Cardiac muscle cell (in vitro differentiated cells and primary cell): ENCODE measurements around the gene RAPGEF6. TPM values are rescaled to one million over a fixed set of nuclear protein-coding genes. Genes with fewer than 3 reads are reported as not detected.

Experiments used
- DNase-seq, 2 donors: peaks; one replicate each; pipeline versions ENCODE4 v3.0.0 to v3.0.0-alpha.2; 2010 to 2017; ENCODE audit warnings: low read depth in 1 of 2, low spot score in 1 of 2
- H3K27ac ChIP-seq: fragments of 200-600 bp; sonication (generic); 2 replicates; pipeline ENCODE4 v1.5.1; 2016
- H3K27me3 ChIP-seq: fragments of 200-600 bp; sonication (generic); 2 replicates; pipeline ENCODE4 v1.6.0; 2016; ENCODE audit warnings: control low read depth
- H3K36me3 ChIP-seq: fragments of 200-600 bp; sonication (generic); 2 replicates; pipeline ENCODE4 v1.5.1; 2016; ENCODE audit warnings: control low read depth
- H3K4me1 ChIP-seq: fragments of 200-600 bp; sonication (generic); 2 replicates; pipeline ENCODE4 v1.8.1; 2017; ENCODE audit warnings: low read depth, mild to moderate bottlenecking, mixed run types
- H3K4me3 ChIP-seq: fragments of 200-600 bp; sonication (generic); 2 replicates; pipeline ENCODE4 v1.5.1; 2016; ENCODE audit warnings: mild to moderate bottlenecking
- H3K9me3 ChIP-seq: fragments of 200-600 bp; sonication (generic); 2 replicates; pipeline ENCODE4 v1.5.1; 2017; ENCODE audit warnings: low read depth, mild to moderate bottlenecking, control low read depth
- polyA plus RNA-seq: library from polyadenylated mRNA; unstranded; fragments of >200 nt; fragmentation: Nextera tagmentation; extraction: Ambion mirVana; gene quantifications from 2 replicates; pipeline ENCODE4 v1.2.1, GENCODE V29; 2016
- total RNA-seq: library from RNA; depleted of rRNA; stranded (reverse); fragments of >200 nt; gene quantifications from 2 replicates; pipeline ENCODE4 v1.2.3, GENCODE V29; 2016
- TF ChIP-seq, protein P1 (sequence below): IDR thresholded peaks from 2 replicates; pipeline ENCODE4 v1.5.1; 2012; ENCODE audit warnings: low read depth, mild to moderate bottlenecking, low read length

Gene RAPGEF6
- total and polyA plus RNA-seq, 2 experiments from 2014 or later, result 10.8 to 22.3 TPM

DNA sequence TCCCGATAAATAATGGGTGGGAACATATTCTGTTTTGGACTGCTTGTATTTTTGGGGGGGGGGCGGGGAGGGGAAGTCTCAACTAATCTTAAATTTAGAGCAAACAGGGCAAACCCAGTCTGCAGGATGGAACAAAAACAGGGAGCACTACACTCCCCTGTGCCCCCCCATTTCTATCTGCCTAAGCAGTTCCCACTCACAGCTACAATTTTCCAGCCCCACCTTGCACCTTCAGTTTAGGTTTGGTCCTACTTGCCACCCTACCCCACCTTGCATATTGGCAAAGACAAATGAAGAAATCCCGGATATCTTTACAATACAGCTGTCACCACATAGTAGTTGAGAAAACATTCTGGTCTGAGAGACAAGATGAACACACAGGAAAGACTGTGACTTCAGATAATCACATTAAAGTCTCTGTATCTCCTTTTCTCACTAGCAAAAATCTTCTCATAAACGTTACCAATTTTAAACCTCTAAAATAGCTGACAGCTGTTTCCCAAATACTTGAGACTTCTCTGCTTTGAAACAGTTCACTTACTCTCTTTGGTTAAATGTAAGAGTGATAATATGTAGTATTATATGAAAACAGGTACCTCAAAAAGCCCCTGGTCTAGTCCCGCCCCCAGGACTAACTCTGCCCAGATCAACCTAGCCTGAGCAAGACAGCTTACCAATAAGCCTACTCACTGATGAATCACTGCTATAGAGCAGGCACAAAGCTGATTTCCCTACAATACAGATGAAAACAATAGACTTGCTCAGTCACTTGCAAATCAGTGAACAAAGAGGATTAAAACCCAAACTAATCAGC lies 5.2 kb upstream of the RAPGEF6 start:
- H3K4me1 ChIP-seq, result peaks cover 10% of the 10 kb centered on the region
- H3K4me3 ChIP-seq, result no peak overlapping the region
- H3K27ac ChIP-seq, result peak overlapping the region; percentile 5
- H3K27me3 ChIP-seq, result no peaks in the 10 kb centered on the region
- H3K36me3 ChIP-seq, result peaks cover 8% of the 10 kb centered on the region
- no peaks in the 10 kb centered on the region for H3K9me3 ChIP-seq
- TF ChIP-seq, protein P1, sequence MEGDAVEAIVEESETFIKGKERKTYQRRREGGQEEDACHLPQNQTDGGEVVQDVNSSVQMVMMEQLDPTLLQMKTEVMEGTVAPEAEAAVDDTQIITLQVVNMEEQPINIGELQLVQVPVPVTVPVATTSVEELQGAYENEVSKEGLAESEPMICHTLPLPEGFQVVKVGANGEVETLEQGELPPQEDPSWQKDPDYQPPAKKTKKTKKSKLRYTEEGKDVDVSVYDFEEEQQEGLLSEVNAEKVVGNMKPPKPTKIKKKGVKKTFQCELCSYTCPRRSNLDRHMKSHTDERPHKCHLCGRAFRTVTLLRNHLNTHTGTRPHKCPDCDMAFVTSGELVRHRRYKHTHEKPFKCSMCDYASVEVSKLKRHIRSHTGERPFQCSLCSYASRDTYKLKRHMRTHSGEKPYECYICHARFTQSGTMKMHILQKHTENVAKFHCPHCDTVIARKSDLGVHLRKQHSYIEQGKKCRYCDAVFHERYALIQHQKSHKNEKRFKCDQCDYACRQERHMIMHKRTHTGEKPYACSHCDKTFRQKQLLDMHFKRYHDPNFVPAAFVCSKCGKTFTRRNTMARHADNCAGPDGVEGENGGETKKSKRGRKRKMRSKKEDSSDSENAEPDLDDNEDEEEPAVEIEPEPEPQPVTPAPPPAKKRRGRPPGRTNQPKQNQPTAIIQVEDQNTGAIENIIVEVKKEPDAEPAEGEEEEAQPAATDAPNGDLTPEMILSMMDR, result no peak
- no peak for DNase-seq

DNA sequence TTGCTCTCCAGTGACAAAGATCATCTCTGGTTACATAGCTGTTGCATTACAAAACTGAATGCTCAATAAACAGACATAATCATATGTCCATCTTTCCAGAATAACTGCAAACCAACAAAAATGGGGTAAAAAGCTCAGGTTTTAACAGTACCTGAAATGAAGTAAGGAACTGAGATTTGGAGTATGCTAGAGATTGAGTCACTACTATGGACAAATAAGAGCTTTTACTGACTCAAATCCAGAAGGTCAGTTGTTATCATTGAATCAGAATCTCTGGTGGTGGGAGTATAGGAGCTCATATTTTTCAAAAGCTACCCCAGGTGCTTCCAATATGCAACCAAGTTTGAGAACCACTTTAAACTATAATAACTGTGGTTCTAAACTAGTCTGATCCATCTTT lies 4.1 kb upstream of the RAPGEF6 start:
- DNase-seq, result no peak
- Histone ChIP-seq H3K27ac (no peak overlapping the region), H3K4me1 (peaks cover 10% of the 10 kb centered on the region), H3K27me3 (no peaks in the 10 kb centered on the region), H3K36me3 (peaks cover 4% of the 10 kb centered on the region), H3K4me3 (no peak overlapping the region), H3K9me3 (no peaks in the 10 kb centered on the region)
- TF ChIP-seq, protein P1, result no peak

DNA sequence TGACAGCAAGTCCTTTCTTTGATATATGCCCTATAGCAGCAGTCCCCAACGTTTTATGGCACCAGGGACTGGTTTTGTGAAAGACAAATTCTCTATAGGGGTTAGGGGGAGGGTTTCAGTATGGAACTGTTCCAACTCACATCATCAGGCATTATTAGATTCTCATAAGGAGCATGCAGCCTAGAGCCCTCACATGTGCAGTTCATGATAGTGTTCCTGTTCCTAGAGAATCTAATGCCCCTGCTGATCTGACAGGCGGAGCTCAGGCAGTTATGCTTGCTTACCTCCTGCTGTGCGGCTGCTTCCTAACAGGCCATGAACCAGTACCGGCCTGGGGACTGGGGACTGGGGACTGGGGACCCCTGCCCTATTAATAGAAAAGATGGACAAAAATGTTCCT lies 2.7 kb upstream of the RAPGEF6 start:
- H3K36me3 ChIP-seq, result no peaks in the 10 kb centered on the region
- no peak overlapping the region for H3K27ac ChIP-seq
- H3K9me3 ChIP-seq, result no peaks in the 10 kb centered on the region
- H3K4me1 ChIP-seq, result peaks cover 22% of the 10 kb centered on the region
- no peak overlapping the region for H3K4me3 ChIP-seq
- no peak for DNase-seq
- TF ChIP-seq, protein P1, result no peak
- H3K27me3 ChIP-seq, result no peaks in the 10 kb centered on the region

DNA sequence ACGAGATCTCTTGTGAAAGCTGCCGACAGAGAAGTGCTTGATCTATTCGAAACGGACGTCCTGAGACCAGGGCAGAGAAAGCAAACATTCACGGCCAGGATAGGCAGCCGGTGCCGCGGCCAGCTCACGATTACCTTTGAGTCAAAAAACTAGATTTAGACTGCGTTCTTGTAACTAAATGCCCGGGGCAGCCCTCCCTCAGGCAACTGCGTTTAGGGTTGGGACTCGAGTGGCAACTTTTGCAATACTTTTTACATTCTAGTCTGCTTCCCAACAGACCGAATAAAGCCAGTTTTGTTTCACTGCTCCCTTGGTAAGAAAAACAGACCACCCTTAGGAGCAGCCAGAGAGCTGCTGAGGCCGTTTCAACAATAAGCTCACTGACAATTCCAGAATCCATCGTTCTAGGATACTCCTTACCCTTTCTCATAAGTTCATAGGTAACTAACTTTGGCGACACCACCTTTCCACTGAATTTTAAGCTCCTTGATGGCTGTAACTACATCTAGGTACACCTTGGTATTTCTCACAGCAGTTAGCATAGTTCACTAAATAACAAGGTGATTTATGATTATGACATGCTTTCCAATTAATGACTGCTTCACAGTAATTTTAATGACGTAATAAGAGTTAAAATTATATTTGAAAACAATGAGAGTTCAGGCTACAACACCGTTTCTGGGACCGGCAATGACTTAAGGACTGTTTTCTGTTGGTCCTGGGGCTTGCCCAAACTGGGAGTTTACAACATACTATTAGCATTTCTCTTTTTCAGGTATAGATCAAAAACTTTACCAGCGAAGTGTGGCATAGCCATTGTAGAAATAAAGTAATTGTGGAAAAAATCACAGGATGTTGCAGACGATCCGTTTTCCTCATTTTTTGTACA lies 899 bp upstream of the RAPGEF6 start:
- no peaks in the 10 kb centered on the region for H3K9me3 ChIP-seq
- H3K27me3 ChIP-seq, result no peaks in the 10 kb centered on the region
- DNase-seq, result peak; percentile 13 to 29
- H3K27ac ChIP-seq, result peak overlapping the region; percentile 98
- peaks cover 26% of the 10 kb centered on the region for H3K4me1 ChIP-seq
- TF ChIP-seq, protein P1, result no peak
- H3K36me3 ChIP-seq, result no peaks in the 10 kb centered on the region
- H3K4me3 ChIP-seq, result peak overlapping the region; percentile 67

DNA sequence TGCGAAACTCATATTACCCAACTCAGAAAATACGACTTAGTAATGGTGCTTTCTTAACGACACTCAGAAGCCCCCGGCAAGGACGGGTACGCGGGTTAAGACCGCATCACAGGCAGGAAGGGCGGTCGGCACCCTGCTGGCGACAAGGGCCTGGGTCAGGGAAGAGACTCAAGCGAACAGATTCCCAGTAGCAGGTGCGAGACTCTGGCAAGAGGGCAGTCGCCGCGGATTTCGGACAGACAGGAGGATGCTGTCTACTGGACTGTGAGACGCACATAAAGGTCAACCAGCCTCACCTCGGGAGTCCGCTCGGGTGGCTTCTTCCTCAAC lies 398 bp downstream of the RAPGEF6 start:
- H3K36me3 ChIP-seq, result no peaks in the 10 kb centered on the region
- H3K9me3 ChIP-seq, result no peaks in the 10 kb centered on the region
- H3K4me3 ChIP-seq, result peak overlapping the region; percentile 67
- no peaks in the 10 kb centered on the region for H3K27me3 ChIP-seq
- TF ChIP-seq, protein P1, result peak; percentile 12
- peaks cover 24% of the 10 kb centered on the region for H3K4me1 ChIP-seq
- peak; percentile 48 to 72 for DNase-seq
- H3K27ac ChIP-seq, result peak overlapping the region; percentile 98
